NCI-H1417 treated with DMSO at 0.1 percent for 48 hours (cell line): ENCODE data around the gene FOXN1.

Source experiments
- DNase-seq: peaks from one replicate; lab custom pipeline; 2025; lab: John Stamatoyannopoulos, UW

Gene FOXN1

DNA sequence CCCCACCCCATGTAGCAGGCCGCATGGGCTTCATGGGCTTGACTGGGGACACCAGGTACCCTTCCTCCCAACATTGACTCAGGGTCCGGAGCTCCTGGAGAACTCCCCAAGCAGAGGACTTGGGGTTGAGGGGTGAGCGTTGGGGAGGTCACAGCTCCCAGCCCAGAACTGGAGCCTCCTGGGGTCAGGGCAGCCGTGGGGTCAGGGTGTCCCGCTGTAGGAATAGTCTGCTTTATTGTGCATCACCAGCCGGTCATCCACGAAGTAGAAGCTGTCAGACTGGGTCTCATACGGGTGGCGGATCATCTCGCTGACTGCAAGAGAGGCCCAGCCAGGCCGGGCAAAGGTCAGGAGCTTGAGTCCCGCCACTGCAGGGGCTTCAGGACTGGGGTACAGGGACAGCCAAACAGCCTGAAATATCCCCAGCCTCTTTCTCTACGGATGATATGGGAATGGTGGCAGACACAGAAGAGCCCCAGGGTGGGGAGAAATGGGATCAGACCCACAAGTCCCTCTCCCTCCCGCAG, 41.0 kb downstream of the FOXN1 start:
- no peak for DNase-seq

DNA sequence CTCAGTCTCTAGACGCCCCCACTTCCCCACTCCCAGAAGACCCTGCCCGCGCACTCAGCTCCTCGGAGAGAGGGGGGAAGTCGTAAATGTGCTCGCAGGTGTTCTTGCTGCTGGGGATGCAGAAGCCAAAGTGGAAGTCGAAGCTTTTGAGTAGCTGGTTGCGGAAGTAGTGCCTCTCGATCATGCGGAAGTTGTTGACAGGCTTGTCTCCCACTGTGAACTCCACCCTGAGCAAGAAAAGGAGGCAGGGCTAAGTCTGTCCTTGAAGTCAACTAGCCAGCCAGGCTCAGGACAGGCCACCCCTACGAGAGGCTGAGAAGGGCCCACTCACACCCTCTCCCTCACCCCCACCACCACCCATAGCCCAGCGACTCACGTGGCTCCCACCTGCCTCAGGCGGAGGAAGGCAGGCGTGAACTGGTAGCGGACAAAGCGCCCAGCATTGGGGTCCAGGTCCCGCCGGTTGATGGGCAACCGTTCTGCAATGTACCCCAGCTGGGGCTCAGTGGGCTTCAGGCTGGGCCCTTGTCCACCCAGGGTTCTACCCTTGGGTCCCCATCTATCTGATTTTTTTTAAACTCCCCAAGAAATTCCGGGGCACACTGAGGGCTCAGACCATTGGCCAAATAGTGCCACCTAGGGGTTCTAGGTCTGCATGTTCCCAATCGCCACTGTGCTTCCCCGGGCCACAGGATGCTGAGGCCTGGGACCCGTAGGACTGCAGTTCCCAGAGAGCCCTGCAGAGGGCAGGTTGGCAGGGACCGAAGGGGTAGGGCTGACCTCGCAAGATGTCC, 41.7 kb downstream of the FOXN1 start:
- DNase-seq, result no peak

DNA sequence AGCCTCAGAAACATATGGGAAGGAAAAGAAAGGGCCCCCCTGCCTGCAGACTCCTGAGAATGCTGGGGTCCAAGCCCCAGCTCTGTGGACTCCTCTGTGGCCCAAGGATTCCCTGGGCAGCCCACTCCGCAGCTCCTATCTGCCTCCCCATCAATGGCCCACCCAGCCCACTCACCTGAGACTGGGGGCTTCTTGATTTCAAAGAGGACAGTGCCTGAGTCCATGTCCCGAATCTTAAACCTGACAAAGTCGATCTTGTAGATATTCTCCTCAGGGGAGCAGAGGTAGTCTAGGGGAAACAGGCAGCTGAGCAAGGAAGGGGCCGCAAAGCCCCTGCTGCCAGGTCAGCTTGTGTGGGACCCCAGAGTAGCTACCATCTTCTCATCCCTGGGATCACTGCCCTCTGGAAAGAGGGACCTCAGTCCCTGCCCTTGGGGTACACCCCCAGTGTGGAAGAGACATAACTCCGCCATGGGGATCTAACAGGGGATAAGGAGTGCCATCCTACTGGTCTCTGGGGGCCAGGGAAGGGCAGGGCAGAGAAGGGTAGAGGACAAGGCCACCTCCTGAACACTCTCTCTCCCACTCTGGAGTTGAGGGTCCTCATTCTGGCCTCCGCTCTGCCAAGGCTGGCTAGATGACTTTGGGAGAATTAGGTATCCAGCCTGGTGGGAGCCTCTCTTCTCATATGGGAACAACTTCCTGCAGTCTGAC, 42.4 kb downstream of the FOXN1 start:
- no peak for DNase-seq

DNA sequence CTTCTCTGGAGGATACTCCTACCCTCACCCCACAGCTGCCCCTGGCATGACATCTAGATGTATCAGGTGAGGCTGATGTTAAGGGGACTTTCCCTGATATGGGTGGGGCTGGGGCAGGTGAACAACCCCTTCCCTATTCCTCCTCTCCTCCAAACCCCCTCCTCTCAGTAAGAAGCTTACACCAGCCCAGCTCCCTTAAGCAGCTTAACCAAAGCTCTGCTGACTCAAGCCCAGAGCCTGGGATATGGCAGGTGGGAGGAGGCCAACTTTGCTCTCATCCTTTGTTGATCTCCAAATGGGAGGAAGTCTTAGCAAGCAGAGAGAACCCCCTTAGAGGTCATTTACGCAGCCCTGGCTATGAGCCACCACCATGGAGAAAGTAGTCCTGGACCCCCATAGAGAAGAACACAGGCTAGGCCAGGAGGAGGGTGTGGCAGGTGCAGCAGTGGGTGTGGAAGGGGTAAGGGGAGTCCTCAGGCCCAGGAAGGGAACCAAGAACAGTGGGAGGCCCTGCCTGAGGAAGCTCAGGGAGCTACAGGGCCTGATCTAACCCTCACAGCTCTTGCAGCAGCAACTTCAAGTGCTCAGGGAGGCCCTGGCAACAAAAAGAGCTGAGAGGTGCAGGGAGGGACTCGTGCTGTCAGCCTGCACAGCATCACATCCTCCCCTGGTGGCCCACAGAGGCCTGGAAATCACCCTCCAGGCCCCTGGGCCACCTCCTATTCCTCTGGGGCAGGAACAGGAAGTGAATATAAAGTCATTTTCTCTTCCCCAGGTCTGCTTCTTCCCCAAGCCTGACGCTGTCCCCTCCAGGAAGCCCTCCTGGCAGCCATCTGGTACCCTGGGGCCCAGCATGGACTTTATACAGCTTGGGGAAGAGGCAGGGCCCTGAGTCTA, 43.3 kb downstream of the FOXN1 start:
- no peak for DNase-seq

DNA sequence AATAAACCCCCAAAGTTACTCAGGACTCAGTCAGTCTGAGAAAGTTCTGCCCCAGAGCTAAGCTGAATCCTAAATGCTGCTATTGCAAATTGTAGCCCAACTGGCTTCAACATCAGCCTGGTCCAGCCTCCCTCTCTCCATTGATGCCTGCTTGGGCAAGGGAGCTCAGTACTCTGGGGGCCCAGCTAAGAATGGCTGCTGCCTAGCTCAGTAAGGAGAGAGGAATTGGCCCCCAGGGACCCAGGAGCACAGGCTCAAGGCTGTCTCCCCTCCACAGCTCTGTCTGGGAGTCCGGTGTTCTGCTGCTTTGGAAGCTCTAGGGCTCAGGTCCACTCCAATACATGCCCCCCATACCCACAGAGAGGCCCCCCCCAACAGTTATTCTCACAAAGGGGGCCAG, 44.7 kb downstream of the FOXN1 start:
- no peak for DNase-seq

DNA sequence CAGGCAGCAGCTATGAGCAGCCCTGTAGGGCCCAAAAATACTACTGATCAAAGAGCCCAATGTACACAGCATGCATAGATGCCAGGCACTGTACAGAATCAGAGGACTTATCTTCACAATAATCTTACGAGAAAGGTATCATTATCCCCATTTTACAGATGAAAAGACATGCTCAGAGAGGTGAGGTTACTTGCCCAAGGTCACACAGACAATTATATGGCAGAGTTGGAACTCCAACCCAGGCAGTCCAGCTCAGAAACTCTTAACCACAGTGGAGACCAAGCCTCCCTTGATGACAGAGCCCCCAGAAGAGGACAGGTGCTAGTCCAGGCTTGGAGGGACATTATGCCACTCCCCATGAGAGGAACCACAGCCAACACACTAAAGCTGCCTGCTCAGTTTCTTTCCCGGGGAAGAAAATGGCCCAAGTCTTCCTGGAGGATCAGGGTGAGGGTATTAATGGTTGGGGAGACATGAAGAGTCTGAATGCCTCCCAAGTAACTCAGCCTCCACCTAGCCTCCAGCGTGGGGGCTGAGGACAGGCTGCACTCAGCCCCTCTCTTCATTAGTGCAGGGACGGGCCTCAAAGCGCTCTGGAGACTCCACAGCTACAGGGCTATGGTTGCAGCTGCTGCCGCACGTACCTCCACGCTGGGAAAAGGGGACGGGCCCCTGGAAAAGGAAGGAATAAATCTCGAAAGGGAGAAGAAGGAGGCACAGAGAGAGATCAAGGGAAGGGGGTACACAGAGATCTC, 45.5 kb downstream of the FOXN1 start:
- no peak for DNase-seq

DNA sequence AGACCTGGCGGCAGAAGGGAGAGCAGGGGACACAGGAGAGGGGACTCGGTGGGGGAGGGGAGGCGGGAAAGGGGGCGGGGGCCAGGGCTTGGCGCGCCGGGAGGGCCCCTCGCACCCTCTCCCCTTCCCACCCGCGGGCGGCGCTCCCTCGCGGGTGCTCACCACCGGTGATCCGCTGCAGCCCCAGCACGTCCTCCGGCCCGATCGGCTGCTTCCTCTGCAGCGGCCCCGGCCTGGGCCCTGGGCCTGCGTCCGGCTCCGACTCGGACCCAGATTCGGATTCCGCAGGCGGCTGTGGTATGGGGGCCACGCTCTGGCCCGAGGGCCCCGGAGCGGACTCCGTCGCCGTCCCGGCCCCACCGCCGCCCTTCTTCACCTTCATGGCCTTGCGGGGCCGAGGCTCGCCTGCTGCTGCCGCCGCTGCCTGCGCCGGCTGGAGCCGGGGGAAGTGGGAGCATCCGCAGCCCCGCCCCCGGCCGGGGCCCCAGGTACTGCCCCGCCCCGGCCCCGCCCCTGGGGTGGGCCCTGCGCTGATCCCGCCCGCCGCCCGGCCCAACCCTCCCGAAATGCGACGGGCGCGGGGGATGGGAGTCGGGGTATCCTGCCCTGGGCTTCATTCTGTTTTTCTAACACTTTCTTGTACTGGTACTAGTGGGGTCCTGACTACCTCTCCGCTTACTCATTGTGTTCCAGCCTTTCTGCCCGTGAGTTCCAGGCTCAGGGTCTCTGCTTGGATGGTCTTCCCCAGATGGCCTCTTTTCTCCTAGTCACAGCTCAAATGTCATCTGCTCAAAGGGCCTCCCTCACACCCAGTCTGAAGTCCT, 46.2 kb downstream of the FOXN1 start, which contains the start of gene UNC119:
TSS of gene UNC119 (minus strand) at position 449 of the 824 bp plus-strand sequence. CDS start at position 382, 67 bp downstream.
- no peak for DNase-seq

DNA sequence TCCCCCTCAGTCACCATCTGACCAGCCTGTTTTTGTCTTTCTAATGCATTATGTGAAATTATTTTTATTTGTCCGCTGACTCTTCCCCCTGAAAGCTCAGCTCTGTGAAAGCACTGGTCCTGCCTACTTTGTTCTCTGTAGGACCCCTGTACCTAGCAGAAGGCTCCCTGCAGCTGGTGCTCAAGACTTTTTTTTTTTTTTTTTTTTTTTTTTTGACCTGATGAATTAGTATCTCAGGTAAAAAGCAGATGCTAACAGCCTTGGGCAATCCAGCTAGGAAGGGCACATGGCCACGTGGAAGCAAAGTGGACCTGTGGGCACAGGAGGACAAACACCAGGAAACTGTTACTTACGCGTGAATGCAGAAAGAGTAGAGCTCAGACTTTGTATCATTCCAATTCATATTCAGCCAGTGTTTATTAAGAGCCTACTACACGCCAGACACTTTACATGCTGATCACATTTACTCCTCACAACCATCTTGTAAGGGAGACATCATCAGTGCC, 46.9 kb downstream of the FOXN1 start:
- no peak for DNase-seq

DNA sequence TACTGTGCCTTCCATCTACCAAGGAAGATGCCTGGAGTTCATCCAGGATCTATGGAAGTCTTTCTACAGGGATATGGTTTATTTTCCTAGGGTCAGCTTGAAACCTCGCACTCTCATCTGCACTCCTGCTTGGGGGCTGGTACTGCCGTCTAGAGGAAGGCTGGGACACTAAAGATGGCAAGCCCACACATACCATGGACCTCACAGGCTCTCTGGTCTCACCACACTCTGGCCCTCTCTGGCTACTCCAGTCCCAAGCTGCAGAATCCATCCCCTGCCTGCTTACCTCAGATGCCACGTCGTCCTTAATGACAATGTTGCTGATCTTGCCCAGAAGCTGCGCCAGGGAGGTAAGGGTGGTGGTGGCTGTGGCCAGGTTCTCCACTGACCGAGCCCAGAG, 48.4 kb downstream of the FOXN1 start:
- DNase-seq, result no peak

DNA sequence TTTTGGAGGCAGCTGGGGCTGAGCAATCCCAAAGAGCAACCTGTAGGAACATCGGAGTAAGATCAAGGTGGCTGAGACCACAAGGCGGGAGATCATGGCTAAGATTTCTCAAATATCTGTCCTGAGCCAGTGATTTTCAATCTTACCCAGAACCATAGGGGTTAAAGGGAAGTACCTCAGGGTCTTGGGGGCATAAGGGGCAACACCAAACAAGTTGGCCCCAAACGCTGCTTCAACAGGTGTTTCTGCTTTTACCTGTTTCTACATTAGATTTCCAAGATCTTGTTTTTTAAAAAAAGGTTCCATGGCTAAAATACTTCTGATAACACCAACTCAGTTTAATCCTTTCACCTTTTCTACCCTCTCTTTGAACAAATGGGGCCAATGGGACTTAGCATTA, 48.9 kb downstream of the FOXN1 start:
- DNase-seq, result no peak

DNA sequence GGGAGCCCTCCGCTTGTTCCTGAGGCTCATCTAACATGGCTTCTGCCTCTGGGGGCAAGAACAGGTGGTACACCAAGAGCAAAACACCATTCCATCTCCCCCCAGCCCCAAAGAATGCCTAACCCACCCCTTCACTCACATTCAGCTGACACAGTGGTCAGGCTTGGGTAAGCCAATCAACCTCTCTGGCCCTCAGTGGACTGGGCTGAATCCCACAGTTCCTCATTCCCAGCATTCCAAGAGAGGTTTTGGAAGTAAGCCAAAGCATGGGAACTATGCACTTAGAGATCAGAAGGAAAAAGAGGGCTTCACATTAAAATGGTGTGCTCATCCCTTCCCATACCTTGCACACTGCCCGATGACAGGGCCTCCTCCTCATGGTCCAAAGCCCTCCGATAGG, 57.3 kb downstream of the FOXN1 start:
- no peak for DNase-seq

DNA sequence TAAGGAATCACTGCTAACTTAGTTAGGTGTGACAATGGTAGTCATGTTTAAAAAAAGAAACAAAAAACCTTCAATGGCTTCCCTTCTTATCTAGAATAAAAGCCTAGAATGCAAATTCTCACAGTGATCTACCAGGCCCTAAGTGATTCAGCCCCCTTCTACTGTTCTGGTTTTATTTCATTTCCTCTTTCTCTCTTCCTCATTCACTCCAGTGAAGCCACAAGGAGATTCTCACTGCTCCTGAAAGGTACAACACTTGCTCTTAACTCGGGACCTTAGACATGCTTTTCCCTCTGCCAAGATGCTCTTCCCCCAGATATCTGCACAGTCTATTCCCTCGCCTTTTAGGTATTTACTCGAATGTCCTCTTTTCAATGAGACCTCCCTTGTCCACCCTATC, 61.5 kb downstream of the FOXN1 start:
- DNase-seq, result no peak

DNA sequence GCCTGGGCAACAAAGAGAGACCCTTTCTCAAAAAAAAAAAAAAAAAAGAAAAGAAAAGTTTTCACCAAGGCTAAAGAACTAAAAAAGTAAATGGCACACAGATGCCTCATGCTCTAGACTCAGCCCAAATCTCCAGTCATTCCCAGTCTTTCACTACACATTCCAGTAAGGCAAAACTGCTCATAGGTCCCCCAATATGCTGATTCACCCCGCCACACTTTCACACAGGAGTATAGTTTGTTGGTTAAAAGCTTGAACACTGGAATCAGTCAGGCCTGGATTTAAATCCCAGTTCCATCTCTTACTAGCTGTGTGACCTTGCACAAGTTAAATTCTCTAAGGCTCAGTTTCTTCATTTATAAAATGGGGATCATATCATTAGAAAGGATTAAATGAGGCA, 63.3 kb downstream of the FOXN1 start:
- no peak for DNase-seq

DNA sequence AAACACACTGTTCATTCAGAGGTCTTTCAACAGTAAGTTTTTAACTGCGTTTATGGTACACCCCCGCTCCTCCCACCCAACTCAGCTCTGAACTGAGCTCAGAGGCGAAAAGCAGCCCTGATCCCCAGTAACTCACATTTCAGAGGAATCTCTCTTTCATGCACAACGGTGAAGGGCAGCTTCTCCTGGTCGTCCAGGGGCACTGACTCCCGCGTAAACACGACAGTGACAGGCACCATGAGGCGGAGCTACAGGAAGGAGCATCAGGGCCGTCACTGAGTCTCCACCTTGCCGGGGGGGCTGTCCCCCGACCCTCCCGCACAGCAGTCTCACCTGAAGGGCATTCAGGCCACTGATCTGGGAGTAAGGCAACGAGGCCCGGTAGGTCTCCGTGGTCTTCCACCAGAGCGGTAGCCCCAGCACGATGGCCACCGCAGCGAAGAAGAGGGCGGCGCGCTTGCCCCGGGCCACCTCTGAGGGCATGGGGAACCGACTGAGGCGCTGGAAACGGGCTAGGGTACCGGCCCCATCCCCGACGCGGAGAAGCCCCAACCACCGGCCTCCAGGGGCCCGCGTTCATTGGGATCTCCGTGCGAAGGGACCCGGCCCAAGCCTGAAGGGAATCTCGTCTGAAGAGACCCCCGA, 64.7 kb downstream of the FOXN1 start:
- no peak for DNase-seq

DNA sequence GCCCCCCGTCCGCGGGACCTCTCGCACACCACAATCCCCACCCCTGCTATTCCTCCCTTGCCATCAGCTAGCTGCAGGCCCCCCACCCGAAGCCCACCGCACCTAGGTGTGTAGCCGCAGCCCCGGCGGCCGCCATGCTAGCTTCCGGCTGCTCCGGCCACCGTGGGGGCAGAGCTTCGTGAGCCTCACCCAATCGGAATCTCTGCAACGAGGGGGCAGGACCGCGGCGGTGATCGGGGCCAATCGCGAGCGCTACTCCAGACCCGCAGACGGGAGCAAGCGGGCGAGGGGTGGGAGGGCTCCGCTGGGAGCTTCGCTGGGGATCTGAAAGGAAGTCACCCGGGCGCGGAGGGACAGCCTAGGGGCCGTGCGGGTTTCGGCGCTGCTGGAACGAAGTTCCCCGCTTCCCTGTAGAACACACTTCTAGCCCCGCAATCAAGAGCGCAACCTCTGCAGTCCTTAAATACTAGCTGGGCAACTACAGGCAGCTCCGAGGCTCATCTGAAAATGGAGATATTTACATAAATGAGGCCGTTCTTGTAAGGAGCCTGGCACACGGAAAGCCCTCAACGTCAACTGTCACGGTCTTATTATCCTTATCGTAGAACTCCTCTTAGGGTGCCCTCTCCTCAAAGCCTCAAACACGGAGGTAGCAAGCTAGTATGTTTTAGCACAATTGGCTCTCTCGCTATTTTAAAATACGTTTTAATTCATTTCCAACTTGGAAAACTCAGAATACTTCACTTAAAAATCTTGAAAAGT, 65.4 kb downstream of the FOXN1 start, which contains the start of gene PIGS:
TSS of gene PIGS (minus strand) at position 164 of the 762 bp plus-strand sequence. CDS start at position 136, 28 bp downstream.
- peak; percentile 66 for DNase-seq

DNA sequence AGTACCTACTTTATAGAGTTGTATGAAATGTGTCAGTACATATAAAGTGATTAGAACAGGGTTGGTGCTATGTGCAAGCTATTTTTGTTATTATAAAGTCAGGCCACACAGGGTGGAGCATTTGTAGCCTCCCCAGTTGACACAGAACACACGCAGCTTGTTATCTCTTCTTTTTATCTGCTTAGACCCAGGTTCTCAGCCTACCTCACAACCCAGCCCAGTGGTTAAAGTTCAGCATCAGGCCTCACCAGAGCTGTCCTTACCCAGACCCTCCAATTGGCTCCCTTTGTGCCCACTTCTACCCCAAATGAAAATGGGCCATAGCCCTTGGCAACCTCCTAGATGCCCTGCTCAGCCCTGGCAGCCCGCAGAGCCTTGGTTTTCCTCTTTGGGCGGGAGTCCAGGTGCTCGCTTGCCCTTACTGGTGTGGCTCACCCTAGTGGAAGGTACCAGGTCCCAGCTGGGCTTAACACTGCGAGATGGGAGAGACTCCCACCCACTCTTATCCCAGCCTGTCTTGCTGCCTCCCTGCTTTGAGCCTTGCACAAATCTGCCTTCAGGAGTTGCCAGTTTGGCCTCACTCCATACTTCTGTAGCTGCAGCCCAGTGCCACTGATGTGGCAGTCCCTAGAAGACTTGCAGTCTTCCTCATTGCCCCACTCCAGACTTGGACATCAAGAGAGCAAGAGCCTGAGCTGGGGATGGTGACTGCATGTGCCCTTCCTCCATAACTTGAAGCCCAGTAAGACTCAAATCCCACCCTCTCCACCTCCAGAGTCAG, 66.3 kb downstream of the FOXN1 start:
- no peak for DNase-seq

DNA sequence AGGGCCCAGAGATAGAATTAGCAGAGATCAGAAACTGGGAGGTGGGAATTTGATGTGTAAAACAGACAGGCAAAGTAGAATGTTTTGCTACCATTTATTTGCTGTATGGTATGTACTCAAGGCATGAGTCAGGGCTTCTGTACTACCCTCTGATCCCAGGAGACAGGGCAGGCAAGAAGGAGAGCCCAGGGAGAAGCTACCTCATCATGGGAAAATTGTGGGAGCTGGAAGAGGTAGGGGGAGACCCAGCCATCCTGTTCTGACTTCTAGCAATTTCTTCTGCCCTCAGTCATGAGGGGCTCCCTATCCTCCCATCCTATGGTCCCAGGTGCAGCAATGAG, 66.9 kb downstream of the FOXN1 start:
- DNase-seq, result no peak

DNA sequence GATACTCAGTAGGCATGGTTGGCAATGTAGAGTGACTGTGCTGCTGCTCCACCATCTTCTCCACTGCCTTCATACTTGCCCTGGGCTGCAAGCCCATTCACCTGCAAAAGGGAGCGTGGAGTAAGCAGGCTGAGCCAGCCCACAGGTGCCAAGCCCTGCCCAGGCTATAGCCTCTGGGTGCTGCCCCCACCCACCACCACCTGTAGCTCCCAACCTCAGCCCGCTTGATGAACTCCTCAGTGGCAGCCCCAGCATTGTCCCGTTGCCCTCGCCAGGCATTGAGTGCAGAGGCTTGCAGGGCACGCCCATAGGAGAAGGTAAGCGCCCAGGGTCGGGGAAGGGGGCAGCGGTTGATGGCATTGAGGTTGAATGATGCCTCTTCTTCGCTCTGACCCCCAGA, 67.4 kb downstream of the FOXN1 start:
- DNase-seq, result no peak
